GM12878 (cell line): ENCODE results near the gene MRPS5.

Experiments used
- CTCF ChIP-seq, 3 experiments: IDR thresholded peaks in 2 of 3; conservative IDR thresholded peaks in 1 of 3; 2 replicates each; pipeline ENCODE4 v1.5.1; 2011; ENCODE audit warnings: low read depth in 3 of 3, low read length in 3 of 3, mild to moderate bottlenecking in 3 of 3, control low read depth in 2 of 3, moderate library complexity in 2 of 3, inconsistent platforms in 1 of 3, mixed read lengths in 1 of 3; ENCODE audit not compliant: control insufficient read depth in 2 of 3, insufficient read depth in 1 of 3; ENCODE audit errors: extremely low read depth in 1 of 3
- FOS ChIP-seq: IDR thresholded peaks from 3 replicates; pipeline ENCODE4 v1.6.1; 2011; ENCODE audit warnings: borderline replicate concordance; ENCODE audit not compliant: insufficient read length; ENCODE audit errors: extremely low read depth
- IRF5 ChIP-seq: fragments of 450-650 bp; IDR thresholded peaks from 2 replicates; pipeline ENCODE4 v1.6.1; 2017; ENCODE audit warnings: borderline replicate concordance
- MXI1 ChIP-seq: fragments of 150-350 bp; IDR thresholded peaks from 2 replicates; pipeline ENCODE4 v1.6.1; 2011; ENCODE audit warnings: low read depth, mild to moderate bottlenecking, inconsistent platforms, low read length, improper control_type of control experiment
- NR2C2 ChIP-seq: IDR thresholded peaks from 2 replicates; pipeline ENCODE4 v1.6.1; 2011; ENCODE audit warnings: borderline replicate concordance, low read depth; ENCODE audit not compliant: control insufficient read depth, insufficient read length
- POLR2A ChIP-seq: IDR thresholded peaks from 2 replicates; pipeline ENCODE4 v1.6.1; 2011; ENCODE audit warnings: low read depth, mild to moderate bottlenecking, low read length
- POU2F2 ChIP-seq: IDR thresholded peaks from 3 replicates; pipeline ENCODE4 v1.6.1; 2011; ENCODE audit warnings: low read depth, mild to moderate bottlenecking, low read length, borderline replicate concordance
- RFX5 ChIP-seq: IDR thresholded peaks from 2 replicates; pipeline ENCODE4 v1.6.1; 2011; ENCODE audit warnings: low read depth, low read length, improper control_type of control experiment
- SUZ12 ChIP-seq: fragments of 200-600 bp; sonication (generic); IDR thresholded peaks from one replicate; pipeline ENCODE4 v1.6.1; 2018; ENCODE audit warnings: antibody characterized with exemption, mild to moderate bottlenecking; ENCODE audit not compliant: unreplicated experiment
- TAF1 ChIP-seq: IDR thresholded peaks from 2 replicates; pipeline ENCODE4 v1.6.1; 2011; ENCODE audit warnings: mild to moderate bottlenecking, low read depth, low read length, borderline replicate concordance
- TCF3 ChIP-seq: IDR thresholded peaks from 2 replicates; pipeline ENCODE4 v1.6.1; 2012; ENCODE audit warnings: low read depth, mild to moderate bottlenecking, low read length, borderline replicate concordance; ENCODE audit not compliant: insufficient read depth
- YY1 ChIP-seq: IDR thresholded peaks from 2 replicates; pipeline ENCODE4 v1.6.1; 2011; ENCODE audit warnings: low read depth, mild to moderate bottlenecking, low read length

- TF ChIP-seq CTCF (IDR thresholded peaks at IDR 0.05 in 2 of 3, conservative IDR thresholded peaks at IDR 0.05 in 1 of 3; ENCODE audit: control insufficient read depth in 2 of 3, extremely low read depth in 1 of 3, insufficient read depth in 1 of 3, low read depth in 3 of 3, low read length in 3 of 3): no peak
- TF ChIP-seq POLR2A: no peak
- no peak for TF ChIP-seq FOS
- no peak for TF ChIP-seq RFX5
- TF ChIP-seq POU2F2: no peak
- no peak for TF ChIP-seq SUZ12
- TF ChIP-seq IRF5: no peak
- TF ChIP-seq TCF3: no peak
- no peak for TF ChIP-seq MXI1
- no peak for TF ChIP-seq YY1
- TF ChIP-seq NR2C2: no peak
- TF ChIP-seq TAF1: no peak
These were observed 15.5 kb downstream of the MRPS5 start for GRCh38 chr2:95106081-95106480.
